ENCODE measurements around the gene PEAK1. TPM values are rescaled to one million over a fixed set of nuclear protein-coding genes. Genes with fewer than 3 reads are reported as not detected.

Gene PEAK1
- total and polyA plus RNA-seq, 2 experiments from 2014 or later = 7.8 to 34.1 TPM

DNA sequence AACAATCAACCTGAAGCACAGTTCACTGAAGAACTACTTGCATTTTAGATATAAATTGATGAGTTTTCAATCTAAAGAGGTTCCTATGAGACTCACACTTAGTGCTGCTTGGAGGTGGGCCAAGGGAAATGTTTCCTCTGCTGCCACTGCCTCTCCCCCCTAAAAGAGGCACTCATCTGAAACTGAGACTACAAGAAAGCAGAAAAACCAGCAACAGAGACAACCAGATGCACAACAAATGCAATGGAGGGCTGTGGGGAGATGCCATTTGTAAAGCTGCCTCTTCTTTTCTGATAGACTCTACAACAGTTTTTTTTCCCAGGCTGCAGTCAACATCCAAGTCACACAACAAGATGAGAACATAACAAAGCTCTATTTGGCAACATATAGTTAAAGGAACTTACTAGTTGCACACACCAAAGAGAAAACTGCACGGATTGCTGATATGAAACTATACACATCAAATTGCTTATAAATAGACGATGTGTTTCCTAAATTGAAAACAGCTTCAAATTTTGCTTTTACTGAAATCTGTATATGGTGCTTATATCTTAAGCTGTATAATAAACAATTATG lies 360.0 kb downstream of the PEAK1 start (continued):
- TF ChIP-seq, protein P1, sequence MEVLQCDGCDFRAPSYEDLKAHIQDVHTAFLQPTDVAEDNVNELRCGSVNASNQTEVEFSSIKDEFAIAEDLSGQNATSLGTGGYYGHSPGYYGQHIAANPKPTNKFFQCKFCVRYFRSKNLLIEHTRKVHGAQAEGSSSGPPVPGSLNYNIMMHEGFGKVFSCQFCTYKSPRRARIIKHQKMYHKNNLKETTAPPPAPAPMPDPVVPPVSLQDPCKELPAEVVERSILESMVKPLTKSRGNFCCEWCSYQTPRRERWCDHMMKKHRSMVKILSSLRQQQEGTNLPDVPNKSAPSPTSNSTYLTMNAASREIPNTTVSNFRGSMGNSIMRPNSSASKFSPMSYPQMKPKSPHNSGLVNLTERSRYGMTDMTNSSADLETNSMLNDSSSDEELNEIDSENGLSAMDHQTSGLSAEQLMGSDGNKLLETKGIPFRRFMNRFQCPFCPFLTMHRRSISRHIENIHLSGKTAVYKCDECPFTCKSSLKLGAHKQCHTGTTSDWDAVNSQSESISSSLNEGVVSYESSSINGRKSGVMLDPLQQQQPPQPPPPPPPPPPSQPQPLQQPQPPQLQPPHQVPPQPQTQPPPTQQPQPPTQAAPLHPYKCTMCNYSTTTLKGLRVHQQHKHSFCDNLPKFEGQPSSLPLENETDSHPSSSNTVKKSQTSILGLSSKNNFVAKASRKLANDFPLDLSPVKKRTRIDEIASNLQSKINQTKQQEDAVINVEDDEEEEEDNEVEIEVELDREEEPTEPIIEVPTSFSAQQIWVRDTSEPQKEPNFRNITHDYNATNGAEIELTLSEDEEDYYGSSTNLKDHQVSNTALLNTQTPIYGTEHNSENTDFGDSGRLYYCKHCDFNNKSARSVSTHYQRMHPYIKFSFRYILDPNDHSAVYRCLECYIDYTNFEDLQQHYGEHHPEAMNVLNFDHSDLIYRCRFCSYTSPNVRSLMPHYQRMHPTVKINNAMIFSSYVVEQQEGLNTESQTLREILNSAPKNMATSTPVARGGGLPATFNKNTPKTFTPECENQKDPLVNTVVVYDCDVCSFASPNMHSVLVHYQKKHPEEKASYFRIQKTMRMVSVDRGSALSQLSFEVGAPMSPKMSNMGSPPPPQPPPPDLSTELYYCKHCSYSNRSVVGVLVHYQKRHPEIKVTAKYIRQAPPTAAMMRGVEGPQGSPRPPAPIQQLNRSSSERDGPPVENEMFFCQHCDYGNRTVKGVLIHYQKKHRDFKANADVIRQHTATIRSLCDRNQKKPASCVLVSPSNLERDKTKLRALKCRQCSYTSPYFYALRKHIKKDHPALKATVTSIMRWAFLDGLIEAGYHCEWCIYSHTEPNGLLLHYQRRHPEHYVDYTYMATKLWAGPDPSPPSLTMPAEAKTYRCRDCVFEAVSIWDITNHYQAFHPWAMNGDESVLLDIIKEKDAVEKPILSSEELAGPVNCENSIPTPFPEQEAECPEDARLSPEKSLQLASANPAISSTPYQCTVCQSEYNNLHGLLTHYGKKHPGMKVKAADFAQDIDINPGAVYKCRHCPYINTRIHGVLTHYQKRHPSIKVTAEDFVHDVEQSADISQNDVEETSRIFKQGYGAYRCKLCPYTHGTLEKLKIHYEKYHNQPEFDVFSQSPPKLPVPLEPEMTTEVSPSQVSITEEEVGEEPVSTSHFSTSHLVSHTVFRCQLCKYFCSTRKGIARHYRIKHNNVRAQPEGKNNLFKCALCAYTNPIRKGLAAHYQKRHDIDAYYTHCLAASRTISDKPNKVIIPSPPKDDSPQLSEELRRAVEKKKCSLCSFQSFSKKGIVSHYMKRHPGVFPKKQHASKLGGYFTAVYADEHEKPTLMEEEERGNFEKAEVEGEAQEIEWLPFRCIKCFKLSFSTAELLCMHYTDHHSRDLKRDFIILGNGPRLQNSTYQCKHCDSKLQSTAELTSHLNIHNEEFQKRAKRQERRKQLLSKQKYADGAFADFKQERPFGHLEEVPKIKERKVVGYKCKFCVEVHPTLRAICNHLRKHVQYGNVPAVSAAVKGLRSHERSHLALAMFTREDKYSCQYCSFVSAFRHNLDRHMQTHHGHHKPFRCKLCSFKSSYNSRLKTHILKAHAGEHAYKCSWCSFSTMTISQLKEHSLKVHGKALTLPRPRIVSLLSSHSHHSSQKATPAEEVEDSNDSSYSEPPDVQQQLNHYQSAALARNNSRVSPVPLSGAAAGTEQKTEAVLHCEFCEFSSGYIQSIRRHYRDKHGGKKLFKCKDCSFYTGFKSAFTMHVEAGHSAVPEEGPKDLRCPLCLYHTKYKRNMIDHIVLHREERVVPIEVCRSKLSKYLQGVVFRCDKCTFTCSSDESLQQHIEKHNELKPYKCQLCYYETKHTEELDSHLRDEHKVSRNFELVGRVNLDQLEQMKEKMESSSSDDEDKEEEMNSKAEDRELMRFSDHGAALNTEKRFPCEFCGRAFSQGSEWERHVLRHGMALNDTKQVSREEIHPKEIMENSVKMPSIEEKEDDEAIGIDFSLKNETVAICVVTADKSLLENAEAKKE (CRISPR knock-in tag; IDR thresholded peaks at IDR 0.05) = no peak
- TF ChIP-seq, protein P2, sequence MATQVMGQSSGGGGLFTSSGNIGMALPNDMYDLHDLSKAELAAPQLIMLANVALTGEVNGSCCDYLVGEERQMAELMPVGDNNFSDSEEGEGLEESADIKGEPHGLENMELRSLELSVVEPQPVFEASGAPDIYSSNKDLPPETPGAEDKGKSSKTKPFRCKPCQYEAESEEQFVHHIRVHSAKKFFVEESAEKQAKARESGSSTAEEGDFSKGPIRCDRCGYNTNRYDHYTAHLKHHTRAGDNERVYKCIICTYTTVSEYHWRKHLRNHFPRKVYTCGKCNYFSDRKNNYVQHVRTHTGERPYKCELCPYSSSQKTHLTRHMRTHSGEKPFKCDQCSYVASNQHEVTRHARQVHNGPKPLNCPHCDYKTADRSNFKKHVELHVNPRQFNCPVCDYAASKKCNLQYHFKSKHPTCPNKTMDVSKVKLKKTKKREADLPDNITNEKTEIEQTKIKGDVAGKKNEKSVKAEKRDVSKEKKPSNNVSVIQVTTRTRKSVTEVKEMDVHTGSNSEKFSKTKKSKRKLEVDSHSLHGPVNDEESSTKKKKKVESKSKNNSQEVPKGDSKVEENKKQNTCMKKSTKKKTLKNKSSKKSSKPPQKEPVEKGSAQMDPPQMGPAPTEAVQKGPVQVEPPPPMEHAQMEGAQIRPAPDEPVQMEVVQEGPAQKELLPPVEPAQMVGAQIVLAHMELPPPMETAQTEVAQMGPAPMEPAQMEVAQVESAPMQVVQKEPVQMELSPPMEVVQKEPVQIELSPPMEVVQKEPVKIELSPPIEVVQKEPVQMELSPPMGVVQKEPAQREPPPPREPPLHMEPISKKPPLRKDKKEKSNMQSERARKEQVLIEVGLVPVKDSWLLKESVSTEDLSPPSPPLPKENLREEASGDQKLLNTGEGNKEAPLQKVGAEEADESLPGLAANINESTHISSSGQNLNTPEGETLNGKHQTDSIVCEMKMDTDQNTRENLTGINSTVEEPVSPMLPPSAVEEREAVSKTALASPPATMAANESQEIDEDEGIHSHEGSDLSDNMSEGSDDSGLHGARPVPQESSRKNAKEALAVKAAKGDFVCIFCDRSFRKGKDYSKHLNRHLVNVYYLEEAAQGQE (IDR thresholded peaks at IDR 0.05; ENCODE audit: unreplicated experiment) = no peak
- TF ChIP-seq ZNF114 (CRISPR knock-in tag; IDR thresholded peaks at IDR 0.05) = no peak
- TF ChIP-seq STAT1 (IDR thresholded peaks at IDR 0.05; ENCODE audit: unreplicated experiment) = no peak
- TF ChIP-seq EZH2phosphoT487 (IDR thresholded peaks at IDR 0.05; ENCODE audit: unreplicated experiment) = no peak

DNA sequence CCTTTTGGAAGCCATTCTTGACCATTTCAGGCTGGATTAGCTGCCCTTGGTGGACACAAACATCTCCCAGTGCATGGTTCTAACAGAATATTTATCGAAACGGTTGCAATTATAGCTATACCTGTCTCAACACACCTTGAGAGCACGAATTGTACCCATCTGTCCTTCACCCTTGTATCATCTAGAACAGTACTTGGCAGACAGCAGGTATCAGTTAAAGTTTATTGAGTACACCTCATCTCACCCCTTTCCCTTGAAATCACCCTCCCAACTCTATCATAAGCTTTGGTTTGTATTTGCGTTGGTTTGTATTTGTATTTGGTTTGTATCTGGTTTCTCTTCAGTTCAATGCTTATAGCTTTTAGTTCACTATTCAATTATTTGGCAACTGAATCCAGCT lies 361.4 kb downstream of the PEAK1 start:
- Histone ChIP-seq H3K36me3 (ENCODE audit: insufficient read depth) (no peaks in the 10 kb centered on the region), H3K4me1 (ENCODE audit: insufficient read depth) (peaks cover 20% of the 10 kb centered on the region), H2AFZ (no peak overlapping the region), H3K4me2 (no peak overlapping the region), H3F3A (replicated peaks; ENCODE audit: low read depth) (no peaks in the 10 kb centered on the region), H3K27me3 (ENCODE audit: insufficient read depth) (no peaks in the 10 kb centered on the region), H3K9me2 (ENCODE audit: insufficient read depth) (no peaks in the 10 kb centered on the region), H3K27ac (ENCODE audit: low read depth) (no peak overlapping the region), H4K20me1 (replicated peaks; ENCODE audit: insufficient read depth) (peaks cover 17% of the 10 kb centered on the region), H3K79me2 (replicated peaks; ENCODE audit: insufficient read depth) (peaks cover 64% of the 10 kb centered on the region), H3K4me3 (no peak overlapping the region)
- Mint-ChIP-seq H3K27me3 (ENCODE audit: insufficient read depth, low read depth, poor library complexity) (no peaks in the 10 kb centered on the region), H3K9me3 (no peaks in the 10 kb centered on the region), H3K27ac (no peak overlapping the region), H3K4me3 (no peak overlapping the region), H3K36me3 (ENCODE audit: low read depth) (peaks cover 7% of the 10 kb centered on the region; the same call in 2 of the 3 replicates), H3K4me1 (peaks cover 44% of the 10 kb centered on the region)
- DNase-seq (ENCODE audit: low spot score) (no peak), ATAC-seq (no peak)
- TF ChIP-seq STAT1 (IDR thresholded peaks at IDR 0.05; ENCODE audit: unreplicated experiment) (no peak), JUNB (IDR thresholded peaks at IDR 0.05; ENCODE audit: unreplicated experiment) (no peak), EZH2 (IDR thresholded peaks at IDR 0.05; ENCODE audit: low read depth, unreplicated experiment) (no peak)
- TF ChIP-seq, protein P3, sequence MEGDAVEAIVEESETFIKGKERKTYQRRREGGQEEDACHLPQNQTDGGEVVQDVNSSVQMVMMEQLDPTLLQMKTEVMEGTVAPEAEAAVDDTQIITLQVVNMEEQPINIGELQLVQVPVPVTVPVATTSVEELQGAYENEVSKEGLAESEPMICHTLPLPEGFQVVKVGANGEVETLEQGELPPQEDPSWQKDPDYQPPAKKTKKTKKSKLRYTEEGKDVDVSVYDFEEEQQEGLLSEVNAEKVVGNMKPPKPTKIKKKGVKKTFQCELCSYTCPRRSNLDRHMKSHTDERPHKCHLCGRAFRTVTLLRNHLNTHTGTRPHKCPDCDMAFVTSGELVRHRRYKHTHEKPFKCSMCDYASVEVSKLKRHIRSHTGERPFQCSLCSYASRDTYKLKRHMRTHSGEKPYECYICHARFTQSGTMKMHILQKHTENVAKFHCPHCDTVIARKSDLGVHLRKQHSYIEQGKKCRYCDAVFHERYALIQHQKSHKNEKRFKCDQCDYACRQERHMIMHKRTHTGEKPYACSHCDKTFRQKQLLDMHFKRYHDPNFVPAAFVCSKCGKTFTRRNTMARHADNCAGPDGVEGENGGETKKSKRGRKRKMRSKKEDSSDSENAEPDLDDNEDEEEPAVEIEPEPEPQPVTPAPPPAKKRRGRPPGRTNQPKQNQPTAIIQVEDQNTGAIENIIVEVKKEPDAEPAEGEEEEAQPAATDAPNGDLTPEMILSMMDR (conservative IDR thresholded peaks at IDR 0.05; ENCODE audit: low read depth in 2 of 2) = no peak
